Endothelial cell of umbilical vein (primary cell): ENCODE data around the gene ITGA3. TPM values are rescaled to one million over a fixed set of nuclear protein-coding genes. Genes with fewer than 3 reads are reported as not detected.

Experiments used
- BruUV-seq: library from RNA; stranded (reverse); fragments of 400-500 nt; replicated peaks from 2 replicates; lab custom pipeline; 2021; lab: Mats Ljungman, UMichigan
- CTCF ChIA-PET: fragments of 300-600, 350-600 bp; sonication (Branson Sonifier 250); formaldehyde crosslinking; loops from one replicate; lab custom pipeline; 2021; ENCODE audit warnings: antibody characterized with exemption, inconsistent platforms; lab: Charles Lee
- POLR2A ChIA-PET: fragments of 300-600, 350-600 bp; sonication (Branson Sonifier 250); formaldehyde crosslinking; loops from one replicate; lab custom pipeline; 2021; ENCODE audit warnings: antibody characterized with exemption, inconsistent platforms; lab: Charles Lee
- DNase-seq: peaks from one replicate; pipeline ENCODE4 v3.0.0-alpha.2; 2011; ENCODE audit warnings: low read depth, low spot score
- FAIRE-seq: peaks from 2 replicates; lab custom pipeline; 2011; peaks lifted over from hg19 to GRCh38; lab: Jason Lieb, UNC
- H2AFZ ChIP-seq: 2 replicates; pipeline ENCODE4 v1.6.0; 2012; ENCODE audit warnings: low read depth, low read length, control low read depth, inconsistent platforms
- H3K27ac ChIP-seq: 2 replicates; pipeline ENCODE4 v1.5.1; 2011; ENCODE audit warnings: low read depth, mild to moderate bottlenecking, control low read depth, low read length, moderate library complexity; ENCODE audit not compliant: insufficient read depth
- H3K27me3 ChIP-seq, 2 experiments: 2 replicates each; pipeline versions ENCODE4 v1.6.0 to v1.6.1; 2011; ENCODE audit warnings: low read length in 2 of 2, mixed read lengths in 1 of 2; ENCODE audit not compliant: control insufficient read depth in 2 of 2, insufficient read depth in 2 of 2
- H3K36me3 ChIP-seq, 2 experiments: 2 replicates in 1 of 2; 3 replicates in 1 of 2; pipeline ENCODE4 v1.5.1; 2011; ENCODE audit warnings: low read length in 2 of 2, mild to moderate bottlenecking in 1 of 2, moderate library complexity in 1 of 2; ENCODE audit not compliant: control insufficient read depth in 2 of 2, insufficient read depth in 2 of 2; ENCODE audit errors: extremely low read depth in 1 of 2
- H3K4me1 ChIP-seq: 3 replicates; pipeline ENCODE4 v1.5.1; 2011; ENCODE audit warnings: mild to moderate bottlenecking, low read length; ENCODE audit not compliant: control insufficient read depth, insufficient read depth; ENCODE audit errors: extremely low read depth
- H3K4me2 ChIP-seq: 2 replicates; pipeline ENCODE4 v1.6.1; 2011; ENCODE audit warnings: low read length, control low read depth, mixed read lengths; ENCODE audit not compliant: insufficient read depth
- H3K4me3 ChIP-seq, 3 experiments: fragments of 200-600 bp in 1 of 3; sonication (generic), shearing (Covaris generic) in 1 of 3; replicated peaks in 1 of 3; 2 replicates each; pipeline ENCODE4 v1.5.1; 2011 to 2016; ENCODE audit warnings: control low read depth in 3 of 3, low read length in 3 of 3, mild to moderate bottlenecking in 2 of 3, inconsistent platforms in 1 of 3, low read depth in 1 of 3, moderate library complexity in 1 of 3; ENCODE audit not compliant: insufficient read depth in 1 of 3
- H3K79me2 ChIP-seq: 2 replicates; pipeline ENCODE4 v1.6.0; 2012; ENCODE audit warnings: low read length, inconsistent platforms; ENCODE audit not compliant: control insufficient read depth, insufficient read depth
- H3K9ac ChIP-seq: replicated peaks from 2 replicates; pipeline ENCODE3; 2011; ENCODE audit warnings: low read length, control low read depth; ENCODE audit not compliant: insufficient read depth; ENCODE audit errors: extremely low read depth
- H3K9me1 ChIP-seq: replicated peaks from 3 replicates; pipeline ENCODE4 v1.6.0; 2011; ENCODE audit warnings: mild to moderate bottlenecking, low read length; ENCODE audit not compliant: control insufficient read depth, insufficient read depth; ENCODE audit errors: extremely low read depth
- H3K9me3 ChIP-seq: replicated peaks from 2 replicates; pipeline ENCODE4 v1.5.1; 2012; ENCODE audit warnings: low read length, inconsistent platforms; ENCODE audit not compliant: control insufficient read depth, insufficient read depth
- H4K20me1 ChIP-seq: replicated peaks from 2 replicates; pipeline ENCODE3; 2011; ENCODE audit warnings: mild to moderate bottlenecking, low read length; ENCODE audit not compliant: control insufficient read depth, insufficient read depth; ENCODE audit errors: extremely low read depth
- EZH2 ChIP-seq: IDR thresholded peaks from 2 replicates; pipeline ENCODE4 v1.6.1; 2012; ENCODE audit warnings: borderline replicate concordance, low read depth, mild to moderate bottlenecking, moderate library complexity, low read length, inconsistent platforms; ENCODE audit not compliant: severe bottlenecking
- FOS ChIP-seq: IDR thresholded peaks from 2 replicates; pipeline ENCODE4 v1.6.1; 2011; ENCODE audit warnings: mild to moderate bottlenecking, low read length, moderate library complexity, borderline replicate concordance; ENCODE audit not compliant: insufficient read depth
- GATA2 ChIP-seq: IDR thresholded peaks from 2 replicates; pipeline ENCODE4 v1.7.0; 2011; ENCODE audit warnings: low read depth, mild to moderate bottlenecking, moderate library complexity, mixed read lengths, low read length; ENCODE audit not compliant: insufficient read length, insufficient read depth
- JUN ChIP-seq: IDR thresholded peaks from 2 replicates; pipeline ENCODE4 v1.6.1; 2011; ENCODE audit warnings: borderline replicate concordance, low read depth; ENCODE audit not compliant: insufficient read length, insufficient read depth
- MYC ChIP-seq: IDR thresholded peaks from one replicate; pipeline ENCODE4 v1.6.1; 2011; ENCODE audit warnings: mild to moderate bottlenecking, low read depth, low read length
- POLR2A ChIP-seq: IDR thresholded peaks from 2 replicates; pipeline ENCODE4 v1.6.1; 2012; ENCODE audit warnings: low read depth, mild to moderate bottlenecking, control low read depth, low read length
- POLR2AphosphoS5 ChIP-seq: IDR thresholded peaks from 2 replicates; pipeline ENCODE4 v1.6.1; 2012; ENCODE audit warnings: low read depth, mild to moderate bottlenecking, control low read depth, low read length, moderate library complexity; ENCODE audit not compliant: insufficient read depth
- dilution Hi-C: fragments of 300-500 bp; cut with MboI; formaldehyde crosslinking; loops from one replicate; pipeline ENCODE4 v1.15.0; 2019; ENCODE audit warnings: low sequenced_read_pairs; ENCODE audit not compliant: extremely low pct_ligation_motif_present
- intact Hi-C: fragments of 100-400 bp; cut with micrococcal nuclease; formaldehyde crosslinking; loops from one replicate; pipeline ENCODE4 v1.10.0; 2022
- polyA plus RNA-seq, 4 experiments: library from polyadenylated mRNA; depleted of rRNA in 3 of 4; stranded (reverse) in 3 of 4; unstranded in 1 of 4; fragments of >200 nt; gene quantifications; 2 replicates each; pipeline versions ENCODE4 v1.2.1 to v1.2.3, GENCODE V29; 2011 to 2012; ENCODE audit warnings: missing spikeins in 1 of 4
- total RNA-seq: library from RNA; stranded (reverse); gene quantifications from 2 replicates; pipeline ENCODE4 v1.2.3, GENCODE V29; 2021
- TF ChIP-seq, protein P1 (sequence below): IDR thresholded peaks from 2 replicates; pipeline ENCODE4 v1.6.1; 2011; ENCODE audit not compliant: insufficient read depth, insufficient read length
- TF ChIP-seq, protein P2 (sequence below), 2 donors: IDR thresholded peaks; 1 replicate in 1 of 2; 2 replicates in 1 of 2; pipeline ENCODE4 v1.5.1; 2011; ENCODE audit warnings: low read length in 2 of 2, mild to moderate bottlenecking in 2 of 2, moderate library complexity in 2 of 2, control low read depth in 1 of 2, inconsistent platforms in 1 of 2, low read depth in 1 of 2; ENCODE audit not compliant: insufficient read depth in 1 of 2; ENCODE audit errors: extremely low read depth in 1 of 2

The ITGA3 gene
- total and polyA plus RNA-seq, 2 donors (not counting 3 experiments of a cell fraction or from before 2014, with no cell fraction given) = 92.7 to 112 TPM

- DNase-seq = peak; percentile 53
- POLR2A ChIA-PET = interaction anchor here (0.7 kb wide), 1 partner anchor 57 kb away, joined by 5 read pairs; no protein-coding TSS in a partner anchor
- FAIRE-seq = peak; percentile 42
- H3K4me1 ChIP-seq = peaks cover 21% of the 10 kb centered on the region
- no peaks in the 10 kb centered on the region for H4K20me1 ChIP-seq
- TF ChIP-seq JUN (no peak), MYC (no peak), POLR2AphosphoS5 (no peak), EZH2 (no peak), FOS (no peak), GATA2 (no peak), POLR2A (no peak)
- TF ChIP-seq, protein P1, sequence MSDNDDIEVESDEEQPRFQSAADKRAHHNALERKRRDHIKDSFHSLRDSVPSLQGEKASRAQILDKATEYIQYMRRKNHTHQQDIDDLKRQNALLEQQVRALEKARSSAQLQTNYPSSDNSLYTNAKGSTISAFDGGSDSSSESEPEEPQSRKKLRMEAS = no peak
- TF ChIP-seq, protein P2, sequence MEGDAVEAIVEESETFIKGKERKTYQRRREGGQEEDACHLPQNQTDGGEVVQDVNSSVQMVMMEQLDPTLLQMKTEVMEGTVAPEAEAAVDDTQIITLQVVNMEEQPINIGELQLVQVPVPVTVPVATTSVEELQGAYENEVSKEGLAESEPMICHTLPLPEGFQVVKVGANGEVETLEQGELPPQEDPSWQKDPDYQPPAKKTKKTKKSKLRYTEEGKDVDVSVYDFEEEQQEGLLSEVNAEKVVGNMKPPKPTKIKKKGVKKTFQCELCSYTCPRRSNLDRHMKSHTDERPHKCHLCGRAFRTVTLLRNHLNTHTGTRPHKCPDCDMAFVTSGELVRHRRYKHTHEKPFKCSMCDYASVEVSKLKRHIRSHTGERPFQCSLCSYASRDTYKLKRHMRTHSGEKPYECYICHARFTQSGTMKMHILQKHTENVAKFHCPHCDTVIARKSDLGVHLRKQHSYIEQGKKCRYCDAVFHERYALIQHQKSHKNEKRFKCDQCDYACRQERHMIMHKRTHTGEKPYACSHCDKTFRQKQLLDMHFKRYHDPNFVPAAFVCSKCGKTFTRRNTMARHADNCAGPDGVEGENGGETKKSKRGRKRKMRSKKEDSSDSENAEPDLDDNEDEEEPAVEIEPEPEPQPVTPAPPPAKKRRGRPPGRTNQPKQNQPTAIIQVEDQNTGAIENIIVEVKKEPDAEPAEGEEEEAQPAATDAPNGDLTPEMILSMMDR (IDR thresholded peaks at IDR 0.05; ENCODE audit: extremely low read depth in 1 of 2, insufficient read depth in 1 of 2, low read depth in 1 of 2, low read length in 2 of 2) = no peak
- no peaks in the 10 kb centered on the region for H3K9me3 ChIP-seq
- H3K4me2 ChIP-seq = peak within 1 kb of the TSS; percentile 87
- intact Hi-C loops (no loop called here), dilution Hi-C loops (no loop called here)
- H3K4me3 ChIP-seq = peak within 1 kb of the TSS; percentile 22 to 53 (median 31)
- no TSS peak for BruUV-seq
- peak within 1 kb of the TSS; percentile 56 for H3K27ac ChIP-seq
- peak within 1 kb of the TSS; percentile 40 for H2AFZ ChIP-seq
- H3K27me3 ChIP-seq = no peaks in the 10 kb centered on the region
- H3K79me2 ChIP-seq = no peaks in the 10 kb centered on the region
- CTCF ChIA-PET = interaction anchor here (0.7 to 3.7 kb wide), 10 partner anchors 10 to 162 kb away, joined by 3 to 37 read pairs (median 6); no protein-coding TSS in a partner anchor
- H3K9me1 ChIP-seq = no peaks in the 10 kb centered on the region
- peaks cover 0 to 8% of the 10 kb centered on the region in 2 experiments for H3K36me3 ChIP-seq
- H3K9ac ChIP-seq = peak within 1 kb of the TSS; percentile 51
Observed at GRCh38 chr17:50129728-50130558, 74.0 kb downstream of the ITGA3 start, which contains the start of gene SAMD14. TSS of gene SAMD14 (minus strand) at chr17:50130160. CDS start at chr17:50124959, 5,201 bp downstream.
